H1 (cell line): ENCODE measurements around the gene GALNT11. TPM values are rescaled to one million over a fixed set of nuclear protein-coding genes. Genes with fewer than 3 reads are reported as not detected.
"Not testable (repeated sequence)": the region's sequence is repeated elsewhere in the genome, so short reads cannot be mapped to it uniquely, and the experiment has no call there.

Experiments used
- CTCF ChIA-PET: fragments of 300-600 bp; sonication (Branson Sonifier 250); formaldehyde crosslinking; loops from one replicate; lab custom pipeline; 2021; ENCODE audit not compliant: partially characterized antibody; lab: Charles Lee
- POLR2A ChIA-PET: fragments of 300-600 bp; sonication (Branson Sonifier 250); formaldehyde crosslinking; loops from one replicate; lab custom pipeline; 2021; ENCODE audit warnings: inconsistent platforms; ENCODE audit not compliant: partially characterized antibody; lab: Charles Lee
- DNase-seq, 2 experiments: peaks; one replicate each; pipeline versions ENCODE4 v3.0.0 to v3.0.0-alpha.2; 2010 to 2022; ENCODE audit warnings: low spot score in 2 of 2, low read depth in 1 of 2, mixed read lengths in 1 of 2
- FAIRE-seq: peaks from 2 replicates; lab custom pipeline; 2011; peaks lifted over from hg19 to GRCh38; lab: Jason Lieb, UNC
- H2AFZ ChIP-seq: 2 replicates; pipeline ENCODE4 v1.8.1; 2012; ENCODE audit warnings: low read length, inconsistent platforms
- H2AK5ac ChIP-seq: 2 replicates; pipeline ENCODE4 v1.6.1; 2013; ENCODE audit warnings: low read depth, low read length
- H2BK120ac ChIP-seq: replicated peaks from 2 replicates; pipeline ENCODE3; 2013; ENCODE audit warnings: low read depth, low read length, inconsistent platforms
- H2BK12ac ChIP-seq: 2 replicates; pipeline ENCODE4 v1.6.1; 2013; ENCODE audit warnings: low read depth, low read length
- H2BK15ac ChIP-seq: 2 replicates; pipeline ENCODE4 v1.6.1; 2013; ENCODE audit warnings: low read length
- H2BK20ac ChIP-seq: 2 replicates; pipeline ENCODE4 v1.6.1; 2013; ENCODE audit warnings: low read length
- H2BK5ac ChIP-seq: 2 replicates; pipeline ENCODE4 v1.6.1; 2013; ENCODE audit warnings: low read depth, low read length
- H3K14ac ChIP-seq: 2 replicates; pipeline ENCODE4 v1.6.1; 2013; ENCODE audit warnings: inconsistent platforms; ENCODE audit not compliant: insufficient read length
- H3K18ac ChIP-seq: 2 replicates; pipeline ENCODE4 v1.6.1; 2013; ENCODE audit warnings: low read length; ENCODE audit errors: extremely low read depth
- H3K23ac ChIP-seq: 2 replicates; pipeline ENCODE4 v1.6.1; 2013; ENCODE audit warnings: inconsistent platforms; ENCODE audit not compliant: insufficient read length
- H3K23me2 ChIP-seq: 2 replicates; pipeline ENCODE4 v1.6.1; 2013; ENCODE audit warnings: low read depth, low read length
- H3K27ac ChIP-seq: 2 replicates; pipeline ENCODE4 v1.6.1; 2011; ENCODE audit warnings: low read depth, low read length, inconsistent platforms
- H3K27me3 ChIP-seq, 4 experiments: replicated peaks in 1 of 4; 1 replicate in 1 of 4; 2 replicates in 3 of 4; pipeline versions ENCODE4 v1.6.1 to v1.8.1; 2011 to 2013; ENCODE audit warnings: low read length in 3 of 4, mild to moderate bottlenecking in 3 of 4, inconsistent platforms in 2 of 4, mixed read lengths in 2 of 4, moderate library complexity in 1 of 4; ENCODE audit not compliant: control insufficient read depth in 3 of 4, insufficient read depth in 3 of 4; ENCODE audit errors: extremely low read depth in 1 of 4
- H3K36me3 ChIP-seq, 4 experiments: 2 replicates each; pipeline versions ENCODE4 v1.6.1 to v1.8.1; 2011 to 2013; ENCODE audit warnings: mild to moderate bottlenecking in 4 of 4, low read length in 3 of 4, moderate library complexity in 2 of 4, control low read depth in 1 of 4, inconsistent platforms in 1 of 4; ENCODE audit not compliant: insufficient read depth in 4 of 4, control insufficient read depth in 2 of 4
- H3K4ac ChIP-seq: replicated peaks from 2 replicates; pipeline ENCODE3; 2013; ENCODE audit warnings: low read length, low read depth, mixed read lengths, inconsistent platforms; ENCODE audit not compliant: insufficient read length
- H3K4me1 ChIP-seq, 4 experiments: replicated peaks in 1 of 4; 1 replicate in 1 of 4; 2 replicates in 3 of 4; pipeline versions ENCODE4 v1.6.1 to v1.8.1; 2011 to 2013; ENCODE audit warnings: low read length in 3 of 4, inconsistent platforms in 2 of 4, mixed read lengths in 1 of 4; ENCODE audit not compliant: insufficient read depth in 4 of 4, control insufficient read depth in 3 of 4
- H3K4me2 ChIP-seq, 2 experiments: 2 replicates each; pipeline versions ENCODE4 v1.6.1 to v1.8.1; 2011 to 2013; ENCODE audit warnings: low read depth in 2 of 2, low read length in 2 of 2, control low read depth in 1 of 2, inconsistent platforms in 1 of 2, mild to moderate bottlenecking in 1 of 2; ENCODE audit not compliant: insufficient read depth in 1 of 2
- H3K4me3 ChIP-seq, 4 experiments: fragments of 200-600, 300-600 bp in 1 of 4; sonication (generic), shearing (Covaris generic), sonication (Bioruptor Twin) in 1 of 4; 2 replicates each; pipeline versions ENCODE4 v1.5.1 to v1.8.1; 2011 to 2016; ENCODE audit warnings: low read length in 4 of 4, low read depth in 3 of 4, control low read depth in 2 of 4, inconsistent platforms in 2 of 4, mild to moderate bottlenecking in 2 of 4, mixed read lengths in 1 of 4, moderate library complexity in 1 of 4; ENCODE audit not compliant: insufficient read depth in 2 of 4; ENCODE audit errors: extremely low read depth in 1 of 4
- H3K56ac ChIP-seq: replicated peaks from 2 replicates; pipeline ENCODE3; 2013; ENCODE audit warnings: low read depth, mild to moderate bottlenecking, mixed read lengths, low read length, inconsistent platforms; ENCODE audit not compliant: insufficient read length
- H3K79me1 ChIP-seq: 2 replicates; pipeline ENCODE4 v1.6.1; 2013; ENCODE audit warnings: low read depth, low read length, control low read depth
- H3K79me2 ChIP-seq, 2 experiments: 2 replicates each; pipeline versions ENCODE4 v1.6.1 to v1.8.1; 2012 to 2013; ENCODE audit warnings: low read length in 2 of 2, mild to moderate bottlenecking in 2 of 2, inconsistent platforms in 1 of 2; ENCODE audit not compliant: insufficient read depth in 2 of 2, control insufficient read depth in 1 of 2
- H3K9ac ChIP-seq, 4 experiments: replicated peaks in 1 of 4; 1 replicate in 1 of 4; 2 replicates in 3 of 4; pipeline versions ENCODE4 v1.6.1 to v1.8.1; 2011 to 2013; ENCODE audit warnings: low read depth in 3 of 4, low read length in 3 of 4, control low read depth in 2 of 4, mild to moderate bottlenecking in 2 of 4, moderate library complexity in 2 of 4, inconsistent platforms in 1 of 4; ENCODE audit errors: extremely low read depth in 1 of 4
- H3K9me3 ChIP-seq, 2 experiments: 2 replicates each; pipeline versions ENCODE4 v1.6.1 to v1.8.1; 2012 to 2013; ENCODE audit warnings: mild to moderate bottlenecking in 2 of 2, moderate library complexity in 2 of 2, control low read depth in 1 of 2, inconsistent platforms in 1 of 2, low read depth in 1 of 2, low read length in 1 of 2, mixed read lengths in 1 of 2; ENCODE audit not compliant: insufficient read depth in 2 of 2
- H4K20me1 ChIP-seq, 2 experiments: replicated peaks in 1 of 2; 2 replicates each; pipeline versions ENCODE3 to v1.8.1; 2011 to 2013; ENCODE audit warnings: inconsistent platforms in 2 of 2, low read length in 2 of 2, mild to moderate bottlenecking in 1 of 2; ENCODE audit not compliant: insufficient read depth in 2 of 2, control insufficient read depth in 1 of 2
- H4K5ac ChIP-seq: 2 replicates; pipeline ENCODE4 v1.6.1; 2013; ENCODE audit warnings: low read length, low read depth, mixed read lengths, inconsistent platforms; ENCODE audit not compliant: insufficient read length
- H4K8ac ChIP-seq: 2 replicates; pipeline ENCODE4 v1.8.0; 2013; ENCODE audit warnings: mild to moderate bottlenecking, moderate library complexity, low read length, inconsistent platforms; ENCODE audit not compliant: insufficient read depth; ENCODE audit errors: extremely low read depth
- H4K91ac ChIP-seq: replicated peaks from 2 replicates; pipeline ENCODE3; 2013; ENCODE audit warnings: low read length, mixed read lengths, inconsistent platforms; ENCODE audit not compliant: insufficient read length
- WGBS, 2 experiments: shearing (Covaris generic) in 1 of 2; methylation state at CpG; one replicate each; pipeline versions ENCODE4 v1.1.6 to v1.1.7; 2013 to 2015; ENCODE audit warnings: low lambda C conversion rate in 2 of 2, mixed read lengths in 2 of 2, inconsistent platforms in 1 of 2, low coverage in 1 of 2, missing lambda C conversion rate in 1 of 2; ENCODE audit not compliant: insufficient replicate concordance in 2 of 2, insufficient coverage in 1 of 2, insufficient read length in 1 of 2; ENCODE audit errors: extremely low coverage in 1 of 2, missing lambda C conversion rate in 1 of 2; 5-methylcytosine and 5-hydroxymethylcytosine counted together
- polyA plus RNA-seq, 7 experiments: library from polyadenylated mRNA; depleted of rRNA in 3 of 7; stranded (reverse) in 5 of 7; unstranded in 2 of 7; fragments of >200 nt in 5 of 7; fragments of 200-250 nt in 2 of 7; gene quantifications; 1 replicate in 5 of 7; 2 replicates in 1 of 7; 4 replicates in 1 of 7; pipeline versions ENCODE4 v1.2.1 to v1.2.3, GENCODE V29; 2011 to 2013; ENCODE audit warnings: missing spikeins in 2 of 7, mixed read lengths in 2 of 7
- total RNA-seq: library from RNA; stranded (reverse); fragmentation: NEBNext Ultra II Directional; extraction: Animal tissue kit (Norgen Biotek cat#: 25700); gene quantifications from 2 replicates; pipeline ENCODE4 v1.2.1, GENCODE V29; 2021

Gene GALNT11
- total and polyA plus RNA-seq, 2 of the 8 experiments (the other 6 are each of a cell fraction or from before 2014, with no cell fraction given), result 20.5 to 23.2 TPM

GRCh38 chr7:152061086-152061485 lies 35.6 kb downstream of the GALNT11 start:
- H3K14ac ChIP-seq, H3K4ac ChIP-seq, H4K91ac ChIP-seq, H2BK20ac ChIP-seq, H4K8ac ChIP-seq, H2BK5ac ChIP-seq, H3K4me1 ChIP-seq, DNase-seq, H2AK5ac ChIP-seq, H3K4me2 ChIP-seq, H3K79me1 ChIP-seq, H4K5ac ChIP-seq, H3K4me3 ChIP-seq, H2AFZ ChIP-seq, H3K18ac ChIP-seq, H3K9me3 ChIP-seq, H4K20me1 ChIP-seq, H3K56ac ChIP-seq, H3K23me2 ChIP-seq, H3K27me3 ChIP-seq, H2BK12ac ChIP-seq, POLR2A ChIA-PET, H3K36me3 ChIP-seq, H2BK15ac ChIP-seq, FAIRE-seq, H3K9ac ChIP-seq, H2BK120ac ChIP-seq, H3K23ac ChIP-seq, H3K79me2 ChIP-seq, H3K27ac ChIP-seq: not testable (repeated sequence)
- 94% methylated on average over 1 of the region's 2 CpGs; no CpG with 5 or more reads in 1 of the 2 experiments for WGBS, 2 experiments
- CTCF ChIA-PET, result interaction anchor here (3.6 kb wide), 1 partner anchor 16 kb away, joined by 14 read pairs; no protein-coding TSS in a partner anchor

- POLR2A ChIA-PET, H2BK5ac ChIP-seq, H3K4me3 ChIP-seq, H2BK120ac ChIP-seq, H4K91ac ChIP-seq, H3K79me1 ChIP-seq, H3K23ac ChIP-seq, H3K27me3 ChIP-seq, H3K4me1 ChIP-seq, H3K4me2 ChIP-seq, H2BK20ac ChIP-seq, H4K8ac ChIP-seq, H2BK15ac ChIP-seq, H2BK12ac ChIP-seq, H3K4ac ChIP-seq, H3K18ac ChIP-seq, H3K56ac ChIP-seq, FAIRE-seq, H3K9ac ChIP-seq, H3K79me2 ChIP-seq, H2AK5ac ChIP-seq, H3K14ac ChIP-seq, CTCF ChIA-PET, H3K27ac ChIP-seq, H3K36me3 ChIP-seq, H3K23me2 ChIP-seq, H4K5ac ChIP-seq, H2AFZ ChIP-seq, H4K20me1 ChIP-seq, DNase-seq: not testable (repeated sequence)
- 96% methylated on average over 3 of the region's 3 CpGs; no CpG with 5 or more reads in 1 of the 2 experiments for WGBS, 2 experiments
- H3K9me3 ChIP-seq, result peaks cover 11 to 17% of the 10 kb centered on the region in 2 experiments
These were observed 37.7 kb downstream of the GALNT11 start for GRCh38 chr7:152063192-152063591.
